ENCODE results near the gene PSG5.
"Not testable (repeated sequence)": the region's sequence is repeated elsewhere in the genome, so short reads cannot be mapped to it uniquely, and the experiment has no call there.

- TF ChIP-seq, protein P1, sequence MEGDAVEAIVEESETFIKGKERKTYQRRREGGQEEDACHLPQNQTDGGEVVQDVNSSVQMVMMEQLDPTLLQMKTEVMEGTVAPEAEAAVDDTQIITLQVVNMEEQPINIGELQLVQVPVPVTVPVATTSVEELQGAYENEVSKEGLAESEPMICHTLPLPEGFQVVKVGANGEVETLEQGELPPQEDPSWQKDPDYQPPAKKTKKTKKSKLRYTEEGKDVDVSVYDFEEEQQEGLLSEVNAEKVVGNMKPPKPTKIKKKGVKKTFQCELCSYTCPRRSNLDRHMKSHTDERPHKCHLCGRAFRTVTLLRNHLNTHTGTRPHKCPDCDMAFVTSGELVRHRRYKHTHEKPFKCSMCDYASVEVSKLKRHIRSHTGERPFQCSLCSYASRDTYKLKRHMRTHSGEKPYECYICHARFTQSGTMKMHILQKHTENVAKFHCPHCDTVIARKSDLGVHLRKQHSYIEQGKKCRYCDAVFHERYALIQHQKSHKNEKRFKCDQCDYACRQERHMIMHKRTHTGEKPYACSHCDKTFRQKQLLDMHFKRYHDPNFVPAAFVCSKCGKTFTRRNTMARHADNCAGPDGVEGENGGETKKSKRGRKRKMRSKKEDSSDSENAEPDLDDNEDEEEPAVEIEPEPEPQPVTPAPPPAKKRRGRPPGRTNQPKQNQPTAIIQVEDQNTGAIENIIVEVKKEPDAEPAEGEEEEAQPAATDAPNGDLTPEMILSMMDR (IDR thresholded peaks at IDR 0.05; ENCODE audit: low read length), result not testable (repeated sequence)
- TF ChIP-seq EZH2 (IDR thresholded peaks at IDR 0.05; ENCODE audit: borderline replicate concordance, low read length), result not testable (repeated sequence)
Observed at GRCh38 chr19:43186311-43186935, at the start of gene PSG5.
